Adrenal gland (tissue), 5 donors: ENCODE measurements around the gene MARCHF4.

ENCODE experiments used
- POLR2A ChIP-seq, 2 donors: fragments of 450-650 bp; IDR thresholded peaks; one replicate each; pipeline ENCODE4 v1.6.1; 2017; ENCODE audit warnings: antibody characterized with exemption in 2 of 2, mild to moderate bottlenecking in 2 of 2, moderate library complexity in 1 of 2
- TF ChIP-seq, protein P1 (sequence below), 6 experiments: fragments of 450-650 bp in 4 of 6; fragments of 200-600 bp in 2 of 6; sonication (generic) in 1 of 6; IDR thresholded peaks; 1 replicate in 5 of 6; 2 replicates in 1 of 6; pipeline versions ENCODE4 v1.5.1 to v1.8.0; 2016 to 2021; ENCODE audit warnings: antibody characterized with exemption in 6 of 6, mild to moderate bottlenecking in 2 of 6, moderate library complexity in 1 of 6
- donor health status: DM: no; HTN: no; CAD: no.

GRCh38 chr2:216412022-216412999 lies 40.0 kb upstream of the MARCHF4 start, which contains the start of gene SMARCAL1:
- TF ChIP-seq, protein P1, sequence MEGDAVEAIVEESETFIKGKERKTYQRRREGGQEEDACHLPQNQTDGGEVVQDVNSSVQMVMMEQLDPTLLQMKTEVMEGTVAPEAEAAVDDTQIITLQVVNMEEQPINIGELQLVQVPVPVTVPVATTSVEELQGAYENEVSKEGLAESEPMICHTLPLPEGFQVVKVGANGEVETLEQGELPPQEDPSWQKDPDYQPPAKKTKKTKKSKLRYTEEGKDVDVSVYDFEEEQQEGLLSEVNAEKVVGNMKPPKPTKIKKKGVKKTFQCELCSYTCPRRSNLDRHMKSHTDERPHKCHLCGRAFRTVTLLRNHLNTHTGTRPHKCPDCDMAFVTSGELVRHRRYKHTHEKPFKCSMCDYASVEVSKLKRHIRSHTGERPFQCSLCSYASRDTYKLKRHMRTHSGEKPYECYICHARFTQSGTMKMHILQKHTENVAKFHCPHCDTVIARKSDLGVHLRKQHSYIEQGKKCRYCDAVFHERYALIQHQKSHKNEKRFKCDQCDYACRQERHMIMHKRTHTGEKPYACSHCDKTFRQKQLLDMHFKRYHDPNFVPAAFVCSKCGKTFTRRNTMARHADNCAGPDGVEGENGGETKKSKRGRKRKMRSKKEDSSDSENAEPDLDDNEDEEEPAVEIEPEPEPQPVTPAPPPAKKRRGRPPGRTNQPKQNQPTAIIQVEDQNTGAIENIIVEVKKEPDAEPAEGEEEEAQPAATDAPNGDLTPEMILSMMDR (IDR thresholded peaks at IDR 0.05), result no peak
- peak; percentile 13 to 41 for TF ChIP-seq POLR2A (IDR thresholded peaks at IDR 0.05)
